Fibroblast of lung (primary cell): ENCODE measurements around the gene CBL.

Experiments used
- EZH2 ChIP-seq: IDR thresholded peaks from 2 replicates; pipeline ENCODE4 v1.5.1; 2012; ENCODE audit warnings: low read length, control low read depth, mild to moderate bottlenecking; ENCODE audit errors: missing control alignments
- TF ChIP-seq, protein P1 (sequence below), 2 donors: IDR thresholded peaks in 1 of 2; conservative IDR thresholded peaks in 1 of 2; 1 replicate in 1 of 2; 2 replicates in 1 of 2; pipeline ENCODE4 v1.5.1; 2011 to 2012; ENCODE audit warnings: low read length in 2 of 2, control low read depth in 1 of 2, inconsistent platforms in 1 of 2, low read depth in 1 of 2, mild to moderate bottlenecking in 1 of 2

DNA sequence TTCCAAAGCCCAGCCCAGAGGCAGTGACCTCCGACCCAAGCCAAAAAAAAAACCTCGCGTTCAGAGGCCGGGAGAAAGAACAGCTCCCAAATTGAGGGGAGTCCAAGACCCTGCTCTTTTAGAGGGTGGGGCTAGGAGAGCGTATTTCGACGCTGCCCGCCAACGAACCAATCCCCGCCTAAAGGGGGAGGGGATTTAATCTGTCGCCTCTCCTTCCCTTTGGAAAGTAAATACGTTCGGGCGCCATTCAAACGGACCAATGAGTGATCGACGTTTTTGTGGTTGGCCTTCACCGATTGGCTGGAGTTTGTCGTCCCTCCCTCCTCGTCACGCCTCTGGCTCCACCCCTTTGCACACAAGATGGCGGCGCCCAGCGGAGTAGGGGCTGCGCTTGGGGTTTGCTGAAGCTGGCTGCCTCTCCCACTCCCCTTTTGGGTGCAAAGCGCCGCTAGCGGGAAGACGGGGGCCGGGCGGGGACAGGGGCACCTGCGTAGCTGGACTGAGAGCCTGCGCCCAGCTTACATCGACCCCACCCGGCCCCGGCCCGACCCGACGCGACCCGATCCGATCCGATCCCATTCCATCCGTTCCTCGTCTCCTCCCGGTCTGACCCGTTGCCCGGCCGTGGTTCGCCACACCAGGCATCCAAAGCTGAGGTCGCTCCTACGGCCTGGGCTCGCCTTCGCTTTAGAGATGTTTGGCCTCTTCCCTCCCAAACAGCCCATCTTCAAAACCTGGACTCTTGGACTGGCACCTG lies 128.2 kb downstream of the CBL start, which contains the start of gene RNF26:
- TF ChIP-seq, protein P1, sequence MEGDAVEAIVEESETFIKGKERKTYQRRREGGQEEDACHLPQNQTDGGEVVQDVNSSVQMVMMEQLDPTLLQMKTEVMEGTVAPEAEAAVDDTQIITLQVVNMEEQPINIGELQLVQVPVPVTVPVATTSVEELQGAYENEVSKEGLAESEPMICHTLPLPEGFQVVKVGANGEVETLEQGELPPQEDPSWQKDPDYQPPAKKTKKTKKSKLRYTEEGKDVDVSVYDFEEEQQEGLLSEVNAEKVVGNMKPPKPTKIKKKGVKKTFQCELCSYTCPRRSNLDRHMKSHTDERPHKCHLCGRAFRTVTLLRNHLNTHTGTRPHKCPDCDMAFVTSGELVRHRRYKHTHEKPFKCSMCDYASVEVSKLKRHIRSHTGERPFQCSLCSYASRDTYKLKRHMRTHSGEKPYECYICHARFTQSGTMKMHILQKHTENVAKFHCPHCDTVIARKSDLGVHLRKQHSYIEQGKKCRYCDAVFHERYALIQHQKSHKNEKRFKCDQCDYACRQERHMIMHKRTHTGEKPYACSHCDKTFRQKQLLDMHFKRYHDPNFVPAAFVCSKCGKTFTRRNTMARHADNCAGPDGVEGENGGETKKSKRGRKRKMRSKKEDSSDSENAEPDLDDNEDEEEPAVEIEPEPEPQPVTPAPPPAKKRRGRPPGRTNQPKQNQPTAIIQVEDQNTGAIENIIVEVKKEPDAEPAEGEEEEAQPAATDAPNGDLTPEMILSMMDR (conservative IDR thresholded peaks at IDR 0.05 in 1 of 2, IDR thresholded peaks at IDR 0.05 in 1 of 2; ENCODE audit: low read depth in 1 of 2, low read length in 2 of 2) = no peak
- no peak for TF ChIP-seq EZH2
